Loucy (cell line): Measurements from ENCODE around the gene KAT14.

Experiments
- EZH2phosphoT487 ChIP-seq: fragments of 200-600 bp; IDR thresholded peaks from 2 replicates; pipeline ENCODE4 v1.6.1; 2018; ENCODE audit warnings: antibody characterized with exemption, mild to moderate bottlenecking, moderate library complexity, borderline replicate concordance
- TF ChIP-seq, protein P1 (sequence below): fragments of 200-600 bp; sonication (generic); conservative IDR thresholded peaks from 2 replicates; pipeline ENCODE4 v1.5.1; 2014; ENCODE audit warnings: mild to moderate bottlenecking, antibody characterized with exemption, low read length

GRCh38 chr20:18103497-18103896 is 34.2 kb upstream of the KAT14 start:
- TF ChIP-seq, protein P1, sequence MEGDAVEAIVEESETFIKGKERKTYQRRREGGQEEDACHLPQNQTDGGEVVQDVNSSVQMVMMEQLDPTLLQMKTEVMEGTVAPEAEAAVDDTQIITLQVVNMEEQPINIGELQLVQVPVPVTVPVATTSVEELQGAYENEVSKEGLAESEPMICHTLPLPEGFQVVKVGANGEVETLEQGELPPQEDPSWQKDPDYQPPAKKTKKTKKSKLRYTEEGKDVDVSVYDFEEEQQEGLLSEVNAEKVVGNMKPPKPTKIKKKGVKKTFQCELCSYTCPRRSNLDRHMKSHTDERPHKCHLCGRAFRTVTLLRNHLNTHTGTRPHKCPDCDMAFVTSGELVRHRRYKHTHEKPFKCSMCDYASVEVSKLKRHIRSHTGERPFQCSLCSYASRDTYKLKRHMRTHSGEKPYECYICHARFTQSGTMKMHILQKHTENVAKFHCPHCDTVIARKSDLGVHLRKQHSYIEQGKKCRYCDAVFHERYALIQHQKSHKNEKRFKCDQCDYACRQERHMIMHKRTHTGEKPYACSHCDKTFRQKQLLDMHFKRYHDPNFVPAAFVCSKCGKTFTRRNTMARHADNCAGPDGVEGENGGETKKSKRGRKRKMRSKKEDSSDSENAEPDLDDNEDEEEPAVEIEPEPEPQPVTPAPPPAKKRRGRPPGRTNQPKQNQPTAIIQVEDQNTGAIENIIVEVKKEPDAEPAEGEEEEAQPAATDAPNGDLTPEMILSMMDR: no peak
- no peak for TF ChIP-seq EZH2phosphoT487
